RCC 7860 (cell line): ENCODE data around the gene ARHGAP45.
"Not testable (repeated sequence)": the region's sequence is repeated elsewhere in the genome, so short reads cannot be mapped to it uniquely, and the experiment has no call there.

ENCODE experiments used
- DNase-seq: peaks from one replicate; pipeline ENCODE4 v3.0.0-alpha.2; 2015; ENCODE audit warnings: low spot score
- FAIRE-seq: peaks from 2 replicates; lab custom pipeline; 2012; peaks lifted over from hg19 to GRCh38; lab: Jason Lieb, UNC

Gene ARHGAP45

GRCh38 chr19:1113030-1113985 is 46.3 kb downstream of the ARHGAP45 start:
- DNase-seq (peak; percentile 58), FAIRE-seq (no peak)

GRCh38 chr19:1113986-1114483 is 47.1 kb downstream of the ARHGAP45 start:
- FAIRE-seq (no peak), DNase-seq (no peak)

DNA sequence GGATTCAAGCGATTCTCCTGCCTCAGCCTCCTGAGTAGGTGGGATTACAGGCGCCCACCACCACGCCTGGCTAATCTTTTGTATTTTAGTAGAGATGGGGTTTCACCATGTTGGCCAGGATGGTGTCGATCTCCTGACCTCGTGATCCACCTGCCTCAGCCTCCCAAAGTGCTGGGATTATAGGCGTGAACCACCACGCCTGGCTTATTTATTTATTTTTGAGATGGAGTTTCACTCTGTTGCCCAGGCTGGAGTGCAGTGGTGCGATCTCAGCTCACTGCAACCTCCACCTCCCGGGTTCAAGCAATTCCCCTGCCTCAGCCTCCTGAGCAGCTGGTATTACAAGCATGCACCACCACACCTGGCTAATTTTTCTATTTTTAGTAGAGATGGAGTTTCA is 47.8 kb downstream of the ARHGAP45 start:
- not testable (repeated sequence) for DNase-seq, FAIRE-seq

GRCh38 chr19:1115646-1116420 is 48.9 kb downstream of the ARHGAP45 start:
- no peak for DNase-seq
- no peak for FAIRE-seq

- no peak for FAIRE-seq
These were observed 50.0 kb downstream of the ARHGAP45 start for GRCh38 chr19:1116726-1117581.

GRCh38 chr19:1117654-1118053 is 50.7 kb downstream of the ARHGAP45 start:
- FAIRE-seq, result no peak
- no peak for DNase-seq

More at GRCh38 chr19:1116726-1117581, 50.0 kb downstream of the ARHGAP45 start:
- DNase-seq, result no peak

DNA sequence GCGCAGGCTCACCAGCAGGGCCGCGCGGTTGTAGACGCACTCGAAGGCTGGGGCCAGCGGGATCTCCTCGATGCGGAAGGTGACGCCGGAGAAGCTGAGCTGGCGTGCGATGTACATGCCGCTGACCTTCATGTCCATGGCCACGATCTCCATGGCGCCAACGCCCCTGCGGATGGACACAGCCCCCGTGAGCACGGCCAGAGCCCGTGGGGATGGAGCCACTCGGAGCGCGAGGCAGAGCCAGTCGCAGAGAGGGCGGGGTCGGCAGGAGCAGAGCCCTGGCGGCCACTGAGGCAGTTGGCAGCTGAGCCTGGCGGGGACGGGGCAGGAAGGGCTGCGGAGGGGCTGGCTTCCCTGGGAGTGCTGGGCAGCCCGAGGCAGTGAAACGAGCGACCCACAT is 52.0 kb downstream of the ARHGAP45 start:
- no peak for FAIRE-seq
- DNase-seq, result no peak

- DNase-seq (no peak), FAIRE-seq (no peak)
These were observed 52.7 kb downstream of the ARHGAP45 start for GRCh38 chr19:1119475-1120217.

DNA sequence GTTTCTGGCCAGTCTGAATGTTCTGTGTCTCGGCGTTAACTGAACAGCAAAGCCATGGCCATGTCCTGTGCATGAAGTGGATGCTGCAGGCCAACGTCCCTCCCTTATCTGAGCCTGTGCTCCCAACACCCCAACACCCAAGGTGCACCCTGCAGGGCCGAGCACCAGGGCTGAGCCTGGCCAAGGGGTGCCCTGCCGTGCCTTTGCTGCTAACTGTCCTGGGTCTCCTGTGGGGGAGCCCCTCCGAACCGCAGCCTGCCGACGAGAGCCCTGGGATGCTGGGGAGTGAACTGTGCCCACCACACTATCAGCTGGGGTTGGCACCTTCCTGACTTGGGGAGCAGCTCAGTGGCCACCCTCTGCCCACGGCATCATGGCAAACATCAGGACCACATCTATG is 54.4 kb downstream of the ARHGAP45 start:
- no peak for DNase-seq
- FAIRE-seq, result no peak

DNA sequence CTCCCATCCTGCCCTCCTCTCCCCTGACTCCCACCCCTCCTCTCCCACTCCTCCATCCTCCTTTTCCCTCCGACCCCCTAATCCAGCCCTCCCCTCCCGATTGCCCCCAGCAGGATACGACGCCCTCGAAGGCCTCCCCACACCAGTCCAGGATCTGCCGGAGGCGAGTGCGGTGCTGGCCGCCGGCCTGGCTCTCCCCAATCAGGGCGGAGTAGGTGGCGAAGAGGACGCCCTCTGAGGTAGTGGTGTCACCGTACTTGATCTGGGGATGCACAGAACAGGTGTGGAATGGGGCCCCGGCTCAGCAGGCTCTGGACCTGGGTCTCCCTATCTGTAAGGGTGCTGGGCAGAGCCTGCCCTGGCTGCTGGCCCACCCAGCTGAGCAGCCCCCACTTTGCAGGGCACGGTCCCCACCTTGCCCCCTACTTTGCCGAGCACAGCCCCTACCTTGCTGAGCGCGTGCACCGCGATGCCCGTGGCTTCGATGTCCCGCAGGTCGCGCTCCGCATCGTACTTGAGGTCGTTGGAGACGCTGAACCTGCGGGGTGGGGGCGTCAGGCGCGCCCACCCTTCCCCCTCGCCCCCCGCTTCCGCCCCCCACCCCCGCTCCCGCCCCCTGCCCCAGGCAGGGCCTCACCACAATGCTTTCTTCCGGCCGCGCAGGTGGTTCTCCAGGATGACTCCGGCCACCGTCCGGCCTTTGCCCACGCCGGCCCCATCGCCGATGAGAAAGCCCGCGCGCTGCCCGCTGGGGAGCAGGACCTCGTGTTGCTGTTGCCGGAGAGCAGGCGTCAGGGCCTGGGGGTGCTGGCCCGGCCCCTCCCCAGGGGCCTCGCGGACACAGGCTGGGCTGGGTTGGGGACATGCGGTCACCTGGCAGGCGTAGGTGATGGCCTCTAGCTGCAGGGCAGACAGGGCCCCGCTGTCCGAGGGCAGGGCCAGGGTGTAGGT is 55.3 kb downstream of the ARHGAP45 start:
- DNase-seq (no peak), FAIRE-seq (no peak)

DNA sequence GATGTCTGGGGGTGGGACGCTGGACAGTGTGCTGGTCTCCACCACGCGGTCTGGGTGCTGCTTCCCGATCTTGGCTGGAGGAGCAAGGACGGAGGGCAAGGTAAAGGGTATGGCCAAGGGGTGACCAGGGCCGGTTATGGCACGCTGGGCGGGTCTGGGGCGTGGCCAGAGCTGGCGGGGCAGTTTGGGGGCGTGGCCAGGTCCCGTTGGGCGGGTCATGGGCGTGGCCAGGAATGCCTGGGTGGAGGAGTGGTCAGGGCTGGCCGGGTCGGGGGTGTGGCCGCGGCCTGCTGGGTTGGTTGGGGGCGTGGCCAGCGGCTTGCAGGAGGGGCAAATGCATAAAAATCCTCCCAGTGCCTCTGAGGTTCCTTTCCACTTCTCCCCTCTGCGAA is 56.0 kb downstream of the ARHGAP45 start:
- peak; percentile 16 for DNase-seq
- FAIRE-seq, result no peak

DNA sequence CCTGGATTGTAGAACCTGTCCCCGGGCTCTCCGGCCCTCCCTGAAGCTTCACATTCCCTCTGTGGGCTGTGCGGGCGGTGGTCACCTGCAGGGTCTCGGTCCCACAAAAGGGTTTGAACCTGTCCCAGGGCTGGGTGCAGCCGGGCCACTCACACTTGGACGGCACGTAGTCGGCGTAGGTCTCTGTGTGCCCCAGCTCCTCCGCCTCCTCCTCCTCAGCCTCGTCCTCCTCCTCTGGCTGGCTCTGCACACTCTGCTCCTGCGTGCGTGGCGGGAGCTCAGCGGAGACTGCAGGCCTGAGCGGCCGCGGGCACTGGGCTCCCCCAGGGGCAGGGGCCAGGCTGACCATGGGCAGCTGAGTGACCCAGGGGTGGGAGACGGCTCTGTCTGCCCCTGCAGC is 56.4 kb downstream of the ARHGAP45 start:
- no peak for DNase-seq
- no peak for FAIRE-seq

- DNase-seq (no peak), FAIRE-seq (no peak)
These were observed 57.1 kb downstream of the ARHGAP45 start for GRCh38 chr19:1123885-1124677.

DNA sequence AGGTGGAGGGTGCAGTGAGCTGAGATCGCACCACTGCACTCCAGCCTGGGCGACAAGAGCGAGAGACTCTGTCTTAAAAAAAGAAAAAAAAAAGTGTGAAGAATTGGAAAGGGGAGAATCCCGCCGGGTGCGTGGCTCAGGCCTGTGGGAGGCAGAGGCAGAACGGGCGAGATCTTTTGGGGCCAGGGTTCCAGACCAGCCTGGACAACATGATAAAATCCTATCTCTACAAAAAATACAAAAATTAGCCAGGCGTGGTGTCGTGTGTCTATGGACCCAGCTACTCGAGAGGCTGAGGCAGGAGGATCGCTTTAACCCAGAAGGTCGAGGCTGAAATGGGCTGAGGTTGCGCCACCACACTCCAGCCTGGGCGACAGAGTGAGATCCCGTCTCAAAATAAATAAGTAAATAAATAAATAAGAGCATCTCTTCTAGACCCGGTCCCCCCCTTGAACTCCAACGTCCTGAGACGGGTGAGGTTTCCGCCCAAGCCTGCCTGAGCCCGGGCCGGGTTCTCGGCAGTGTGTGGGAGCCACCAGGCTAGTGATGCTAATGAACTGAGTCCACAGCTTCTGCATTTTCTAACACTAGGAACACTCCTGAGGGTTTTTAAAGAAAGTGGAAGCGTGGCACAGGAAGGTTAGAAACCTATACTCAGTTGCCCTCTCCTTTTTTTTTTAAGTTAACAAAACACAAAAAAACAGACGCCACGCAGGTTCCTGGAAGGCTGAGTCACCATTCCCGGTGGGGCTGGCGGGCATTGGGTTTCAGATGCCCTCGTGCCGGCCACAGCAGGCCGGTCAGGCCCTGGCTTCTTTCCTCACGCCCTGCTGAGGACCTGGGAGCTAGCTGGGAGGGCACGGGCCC is 58.9 kb downstream of the ARHGAP45 start:
- FAIRE-seq (no peak), DNase-seq (no peak)

DNA sequence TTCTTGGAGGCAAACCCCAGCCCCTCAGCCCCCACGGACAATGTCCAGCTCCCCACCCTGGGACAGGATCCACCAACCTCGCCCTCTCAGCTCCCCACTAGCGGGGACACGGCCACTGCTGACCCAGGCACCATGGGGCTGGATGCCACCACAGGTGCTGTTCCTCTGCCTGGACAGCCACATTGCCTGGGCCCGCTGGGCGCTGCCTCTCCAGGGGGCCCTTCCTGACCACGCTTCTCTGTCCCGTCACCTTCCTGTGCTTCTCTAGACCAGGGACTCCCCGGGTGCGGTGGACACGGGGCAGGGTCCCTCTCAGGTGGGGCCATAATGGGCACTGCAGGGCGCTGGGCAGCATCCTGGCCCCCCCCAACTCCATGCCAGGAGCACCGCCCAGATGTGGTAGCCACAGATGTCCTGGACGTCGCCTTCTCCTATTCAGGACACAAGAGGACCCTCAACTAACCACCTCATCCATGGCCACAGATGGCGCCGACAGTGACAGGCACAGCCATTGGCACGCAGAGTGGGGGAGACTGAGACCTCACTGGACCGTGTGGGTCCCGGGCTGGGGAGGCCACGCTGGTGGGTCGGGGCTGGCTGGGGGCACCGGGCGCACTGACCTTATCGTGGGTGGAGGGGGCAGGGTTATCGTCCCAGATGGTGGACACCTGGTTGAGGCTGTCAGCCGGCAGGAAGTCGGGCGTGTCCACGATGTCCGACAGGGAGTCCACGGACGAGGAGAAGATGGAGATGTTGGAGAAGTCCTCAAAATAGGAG is 60.2 kb downstream of the ARHGAP45 start:
- FAIRE-seq, result no peak
- DNase-seq, result no peak

DNA sequence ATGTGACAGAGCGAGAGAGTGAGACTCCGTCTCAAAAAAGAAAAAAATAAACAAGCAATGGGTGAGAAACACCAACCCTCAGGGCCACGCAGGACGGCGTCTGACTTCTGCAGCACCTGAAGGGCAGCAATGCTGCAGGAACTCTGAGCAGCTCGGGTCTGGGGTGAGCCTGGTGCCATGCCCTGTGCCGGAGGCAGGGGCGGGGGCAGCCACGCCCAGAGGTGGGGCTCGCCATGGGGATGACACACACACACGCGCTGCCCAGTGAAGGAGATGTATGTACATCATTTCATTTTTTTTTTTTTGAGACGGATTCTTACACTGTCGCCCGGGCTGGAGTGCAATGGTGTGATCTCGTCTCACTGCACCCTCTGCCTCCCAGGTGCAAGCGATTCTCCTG is 61.1 kb downstream of the ARHGAP45 start:
- FAIRE-seq, result no peak
- no peak for DNase-seq
